B cell (primary cell): Measurements from ENCODE around the gene EXOC3. TPM values are rescaled to one million over a fixed set of nuclear protein-coding genes. Genes with fewer than 3 reads are reported as not detected.

Experiments used
- ATAC-seq: fragments of 200-7000 bp; cut with Tn5 transposase; one replicate; pipeline ENCODE4 v1.10.0; 2021; ENCODE audit warnings: low read depth, mild to moderate bottlenecking, moderate number of reproducible peaks, moderate library complexity
- CTCF ChIA-PET: fragments of 350-600 bp; sonication (Branson Sonifier 250); formaldehyde crosslinking; loops from one replicate; lab custom pipeline; 2021; ENCODE audit warnings: antibody characterized with exemption, inconsistent platforms; lab: Charles Lee
- POLR2A ChIA-PET: fragments of 350-600 bp; sonication (Branson Sonifier 250); formaldehyde crosslinking; loops from one replicate; lab custom pipeline; 2021; ENCODE audit warnings: antibody characterized with exemption; lab: Charles Lee
- DNase-seq: peaks from one replicate; pipeline ENCODE4 v3.0.0; 2013
- H2AFZ ChIP-seq: 2 replicates; pipeline ENCODE4 v1.6.1; 2012; ENCODE audit warnings: mild to moderate bottlenecking, low read depth, low read length; ENCODE audit not compliant: insufficient read depth, poor library complexity, severe bottlenecking
- H3K27ac ChIP-seq, 2 donors: 1 replicate in 1 of 2; 2 replicates in 1 of 2; pipeline ENCODE4 v1.5.1; 2012 to 2013; ENCODE audit warnings: low read length in 2 of 2, mild to moderate bottlenecking in 2 of 2, moderate library complexity in 1 of 2
- H3K27me3 ChIP-seq, 4 experiments: fragments of 200-600 bp in 1 of 4; sonication (generic) in 1 of 4; replicated peaks in 1 of 4; 1 replicate in 2 of 4; 2 replicates in 2 of 4; pipeline versions ENCODE4 v1.6.1 to v1.7.0; 2013 to 2016; ENCODE audit warnings: low read length in 3 of 4, mild to moderate bottlenecking in 2 of 4, mixed read lengths in 1 of 4, moderate library complexity in 1 of 4; ENCODE audit not compliant: insufficient read depth in 4 of 4, control insufficient read depth in 3 of 4; ENCODE audit errors: control extremely low read depth in 1 of 4
- H3K36me3 ChIP-seq, 2 experiments: replicated peaks in 1 of 2; 1 replicate in 1 of 2; 2 replicates in 1 of 2; pipeline versions ENCODE4 v1.6.1 to v1.7.1; 2013; ENCODE audit warnings: low read length in 1 of 2; ENCODE audit not compliant: insufficient read depth in 2 of 2, control insufficient read depth in 1 of 2; ENCODE audit errors: control extremely low read depth in 1 of 2, extremely low read depth in 1 of 2
- H3K4me1 ChIP-seq, 2 donors: fragments of 200-600 bp in 1 of 2; sonication (generic) in 1 of 2; 1 replicate in 1 of 2; 2 replicates in 1 of 2; pipeline versions ENCODE4 v1.5.1 to v1.6.1; 2013 to 2017; ENCODE audit warnings: low read length in 2 of 2; ENCODE audit not compliant: control insufficient read depth in 2 of 2, insufficient read depth in 2 of 2
- H3K4me2 ChIP-seq: replicated peaks from 2 replicates; pipeline ENCODE3; 2012; ENCODE audit warnings: mild to moderate bottlenecking, low read depth, low read length; ENCODE audit not compliant: poor library complexity, severe bottlenecking
- H3K4me3 ChIP-seq, 5 experiments: fragments of 200-600 bp in 1 of 5; sonication (generic) in 1 of 5; 1 replicate in 3 of 5; 2 replicates in 2 of 5; pipeline versions ENCODE4 v1.5.1 to v1.7.0; 2011 to 2016; ENCODE audit warnings: low read length in 4 of 5, mild to moderate bottlenecking in 4 of 5, low read depth in 2 of 5, control low read depth in 1 of 5, moderate library complexity in 1 of 5; ENCODE audit not compliant: insufficient read depth in 1 of 5; ENCODE audit errors: control extremely low read depth in 1 of 5, extremely low read depth in 1 of 5
- H3K79me2 ChIP-seq: fragments of 200-600 bp; sonication (generic); one replicate; pipeline ENCODE4 v1.6.0; 2016; ENCODE audit warnings: low read length; ENCODE audit not compliant: control insufficient read depth, insufficient read depth
- H3K9ac ChIP-seq: fragments of 200-600 bp; sonication (generic); 2 replicates; pipeline ENCODE4 v1.6.1; 2017; ENCODE audit warnings: mild to moderate bottlenecking, low read length, moderate library complexity
- H3K9me3 ChIP-seq, 3 donors: one replicate each; pipeline versions ENCODE4 v1.6.1 to v1.7.1; 2013; ENCODE audit warnings: low read length in 2 of 3; ENCODE audit not compliant: control insufficient read depth in 2 of 3, insufficient read depth in 1 of 3; ENCODE audit errors: control extremely low read depth in 1 of 3
- H4K20me1 ChIP-seq: 2 replicates; pipeline ENCODE4 v1.6.0; 2012; ENCODE audit warnings: mild to moderate bottlenecking, low read length; ENCODE audit not compliant: insufficient read depth, control insufficient read depth, poor library complexity, severe bottlenecking
- H3K27ac Mint-ChIP-seq: one replicate; pipeline ENCODE4 v1.8.0; 2021; ENCODE audit warnings: mixed read lengths
- H3K27me3 Mint-ChIP-seq: one replicate; pipeline ENCODE4 v1.8.0; 2021; ENCODE audit warnings: mixed read lengths
- H3K4me1 Mint-ChIP-seq: one replicate; pipeline ENCODE4 v1.8.0; 2021; ENCODE audit warnings: mixed read lengths
- H3K4me3 Mint-ChIP-seq: one replicate; pipeline ENCODE4 v1.8.0; 2021; ENCODE audit warnings: mixed read lengths
- H3K9me3 Mint-ChIP-seq: one replicate; pipeline ENCODE4 v1.8.0; 2022; ENCODE audit warnings: mixed read lengths; ENCODE audit not compliant: insufficient read depth
- EZH2 ChIP-seq: IDR thresholded peaks from 2 replicates; pipeline ENCODE4 v1.6.1; 2012; ENCODE audit warnings: borderline replicate concordance, low read depth, mild to moderate bottlenecking, moderate library complexity, low read length; ENCODE audit not compliant: insufficient read depth, poor library complexity, severe bottlenecking
- WGBS: methylation state at CpG from one replicate; pipeline ENCODE4 v1.1.5; 2013; ENCODE audit warnings: missing lambda C conversion rate; ENCODE audit not compliant: insufficient coverage; 5-methylcytosine and 5-hydroxymethylcytosine counted together
- intact Hi-C: fragments of 100-400 bp; cut with micrococcal nuclease; formaldehyde crosslinking; loops from one replicate; pipeline ENCODE4 v1.10.0; 2022
- polyA plus RNA-seq: library from polyadenylated mRNA; depleted of rRNA; stranded (reverse); fragments of >200 nt; gene quantifications from 2 replicates; pipeline ENCODE4 v1.2.3, GENCODE V29; 2012
- total RNA-seq, 2 donors: library from RNA; stranded (reverse); fragments of 120-200 nt in 1 of 2; gene quantifications; 1 replicate in 1 of 2; 2 replicates in 1 of 2; pipeline versions ENCODE4 v1.2.3 to v1.2.4, GENCODE V29; 2013 to 2022
- TF ChIP-seq, protein P1 (sequence below): fragments of 200-600 bp; IDR thresholded peaks from one replicate; pipeline ENCODE4 v1.8.0; 2022; ENCODE audit warnings: antibody characterized with exemption, mild to moderate bottlenecking

Gene EXOC3
- total and polyA plus RNA-seq, 2 donors (not counting 1 experiment from before 2014, with no cell fraction given), result 44.0 to 97.1 TPM

- Histone ChIP-seq H3K4me2 (no peak overlapping the region), H4K20me1 (no peaks in the 10 kb centered on the region), H3K9ac (no peak overlapping the region), H3K9me3 (peaks cover 0 to 22% (median 0%) of the 10 kb centered on the region in 3 donors), H3K36me3 (no peaks in the 10 kb centered on the region), H2AFZ (no peak overlapping the region), H3K4me1 (peaks cover 8 to 11% of the 10 kb centered on the region in 2 donors), H3K79me2 (no peaks in the 10 kb centered on the region), H3K27me3 (peaks cover 0 to 52% (median 10%) of the 10 kb centered on the region in 4 experiments), H3K4me3 (no peak overlapping the region), H3K27ac (no peak overlapping the region)
- POLR2A ChIA-PET, result no interaction called here
- Mint-ChIP-seq H3K27ac (no peak overlapping the region), H3K4me3 (no peak overlapping the region), H3K27me3 (peaks cover 21% of the 10 kb centered on the region), H3K4me1 (no peaks in the 10 kb centered on the region), H3K9me3 (no peaks in the 10 kb centered on the region)
- CTCF ChIA-PET, result no interaction called here
- DNase-seq (no peak), ATAC-seq (no peak)
- 91% methylated on average over 22 of the region's 22 CpGs for WGBS
- intact Hi-C loops, result no loop called here
- TF ChIP-seq, protein P1, sequence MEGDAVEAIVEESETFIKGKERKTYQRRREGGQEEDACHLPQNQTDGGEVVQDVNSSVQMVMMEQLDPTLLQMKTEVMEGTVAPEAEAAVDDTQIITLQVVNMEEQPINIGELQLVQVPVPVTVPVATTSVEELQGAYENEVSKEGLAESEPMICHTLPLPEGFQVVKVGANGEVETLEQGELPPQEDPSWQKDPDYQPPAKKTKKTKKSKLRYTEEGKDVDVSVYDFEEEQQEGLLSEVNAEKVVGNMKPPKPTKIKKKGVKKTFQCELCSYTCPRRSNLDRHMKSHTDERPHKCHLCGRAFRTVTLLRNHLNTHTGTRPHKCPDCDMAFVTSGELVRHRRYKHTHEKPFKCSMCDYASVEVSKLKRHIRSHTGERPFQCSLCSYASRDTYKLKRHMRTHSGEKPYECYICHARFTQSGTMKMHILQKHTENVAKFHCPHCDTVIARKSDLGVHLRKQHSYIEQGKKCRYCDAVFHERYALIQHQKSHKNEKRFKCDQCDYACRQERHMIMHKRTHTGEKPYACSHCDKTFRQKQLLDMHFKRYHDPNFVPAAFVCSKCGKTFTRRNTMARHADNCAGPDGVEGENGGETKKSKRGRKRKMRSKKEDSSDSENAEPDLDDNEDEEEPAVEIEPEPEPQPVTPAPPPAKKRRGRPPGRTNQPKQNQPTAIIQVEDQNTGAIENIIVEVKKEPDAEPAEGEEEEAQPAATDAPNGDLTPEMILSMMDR, result no peak
- TF ChIP-seq EZH2, result no peak
Observed at GRCh38 chr5:497090-497700, 54.2 kb downstream of the EXOC3 start.

GRCh38 chr5:497871-498509, 55.0 kb downstream of the EXOC3 start:
- TF ChIP-seq, protein P1, result no peak
- TF ChIP-seq EZH2, result no peak
- peaks cover 0 to 30% (median 0%) of the 10 kb centered on the region in 3 donors for H3K9me3 ChIP-seq
- Mint-ChIP-seq H3K27ac (no peak overlapping the region), H3K4me3 (no peak overlapping the region), H3K27me3 (peaks cover 25% of the 10 kb centered on the region), H3K9me3 (no peaks in the 10 kb centered on the region), H3K4me1 (no peaks in the 10 kb centered on the region)
- no peak for ATAC-seq
- ChIA-PET POLR2A (no interaction called here), CTCF (no interaction called here)
- H3K27me3 ChIP-seq, result peaks cover 0 to 54% (median 11%) of the 10 kb centered on the region in 4 experiments
- H3K4me3 ChIP-seq, result no peak overlapping the region
- no peak overlapping the region for H2AFZ ChIP-seq
- no peaks in the 10 kb centered on the region for H4K20me1 ChIP-seq
- no peak for DNase-seq
- no peak overlapping the region for H3K4me2 ChIP-seq
- H3K79me2 ChIP-seq, result no peaks in the 10 kb centered on the region
- H3K9ac ChIP-seq, result no peak overlapping the region
- intact Hi-C loops, result no loop called here
- no peak overlapping the region for H3K27ac ChIP-seq
- 91% methylated on average over 40 of the region's 40 CpGs for WGBS
- H3K36me3 ChIP-seq, result no peaks in the 10 kb centered on the region
- H3K4me1 ChIP-seq, result peaks cover 8 to 13% of the 10 kb centered on the region in 2 donors
